H1 (cell line): ENCODE data around the gene KRTAP9-1. TPM values are rescaled to one million over a fixed set of nuclear protein-coding genes. Genes with fewer than 3 reads are reported as not detected.

Source experiments
- CTCF ChIA-PET: fragments of 300-600 bp; sonication (Branson Sonifier 250); formaldehyde crosslinking; loops from one replicate; lab custom pipeline; 2021; ENCODE audit not compliant: partially characterized antibody; lab: Charles Lee
- POLR2A ChIA-PET: fragments of 300-600 bp; sonication (Branson Sonifier 250); formaldehyde crosslinking; loops from one replicate; lab custom pipeline; 2021; ENCODE audit warnings: inconsistent platforms; ENCODE audit not compliant: partially characterized antibody; lab: Charles Lee
- DNase-seq, 2 experiments: peaks; one replicate each; pipeline versions ENCODE4 v3.0.0 to v3.0.0-alpha.2; 2010 to 2022; ENCODE audit warnings: low spot score in 2 of 2, low read depth in 1 of 2, mixed read lengths in 1 of 2
- FAIRE-seq: peaks from 2 replicates; lab custom pipeline; 2011; peaks lifted over from hg19 to GRCh38; lab: Jason Lieb, UNC
- H2AFZ ChIP-seq: 2 replicates; pipeline ENCODE4 v1.8.1; 2012; ENCODE audit warnings: low read length, inconsistent platforms
- H2AK5ac ChIP-seq: 2 replicates; pipeline ENCODE4 v1.6.1; 2013; ENCODE audit warnings: low read depth, low read length
- H2BK120ac ChIP-seq: replicated peaks from 2 replicates; pipeline ENCODE3; 2013; ENCODE audit warnings: low read depth, low read length, inconsistent platforms
- H2BK12ac ChIP-seq: 2 replicates; pipeline ENCODE4 v1.6.1; 2013; ENCODE audit warnings: low read depth, low read length
- H2BK15ac ChIP-seq: 2 replicates; pipeline ENCODE4 v1.6.1; 2013; ENCODE audit warnings: low read length
- H2BK20ac ChIP-seq: 2 replicates; pipeline ENCODE4 v1.6.1; 2013; ENCODE audit warnings: low read length
- H2BK5ac ChIP-seq: 2 replicates; pipeline ENCODE4 v1.6.1; 2013; ENCODE audit warnings: low read depth, low read length
- H3K14ac ChIP-seq: 2 replicates; pipeline ENCODE4 v1.6.1; 2013; ENCODE audit warnings: inconsistent platforms; ENCODE audit not compliant: insufficient read length
- H3K18ac ChIP-seq: 2 replicates; pipeline ENCODE4 v1.6.1; 2013; ENCODE audit warnings: low read length; ENCODE audit errors: extremely low read depth
- H3K23ac ChIP-seq: 2 replicates; pipeline ENCODE4 v1.6.1; 2013; ENCODE audit warnings: inconsistent platforms; ENCODE audit not compliant: insufficient read length
- H3K23me2 ChIP-seq: 2 replicates; pipeline ENCODE4 v1.6.1; 2013; ENCODE audit warnings: low read depth, low read length
- H3K27ac ChIP-seq: 2 replicates; pipeline ENCODE4 v1.6.1; 2011; ENCODE audit warnings: low read depth, low read length, inconsistent platforms
- H3K27me3 ChIP-seq, 4 experiments: replicated peaks in 1 of 4; 1 replicate in 1 of 4; 2 replicates in 3 of 4; pipeline versions ENCODE4 v1.6.1 to v1.8.1; 2011 to 2013; ENCODE audit warnings: low read length in 3 of 4, mild to moderate bottlenecking in 3 of 4, inconsistent platforms in 2 of 4, mixed read lengths in 2 of 4, moderate library complexity in 1 of 4; ENCODE audit not compliant: control insufficient read depth in 3 of 4, insufficient read depth in 3 of 4; ENCODE audit errors: extremely low read depth in 1 of 4
- H3K36me3 ChIP-seq, 4 experiments: 2 replicates each; pipeline versions ENCODE4 v1.6.1 to v1.8.1; 2011 to 2013; ENCODE audit warnings: mild to moderate bottlenecking in 4 of 4, low read length in 3 of 4, moderate library complexity in 2 of 4, control low read depth in 1 of 4, inconsistent platforms in 1 of 4; ENCODE audit not compliant: insufficient read depth in 4 of 4, control insufficient read depth in 2 of 4
- H3K4ac ChIP-seq: replicated peaks from 2 replicates; pipeline ENCODE3; 2013; ENCODE audit warnings: low read length, low read depth, mixed read lengths, inconsistent platforms; ENCODE audit not compliant: insufficient read length
- H3K4me1 ChIP-seq, 4 experiments: replicated peaks in 1 of 4; 1 replicate in 1 of 4; 2 replicates in 3 of 4; pipeline versions ENCODE4 v1.6.1 to v1.8.1; 2011 to 2013; ENCODE audit warnings: low read length in 3 of 4, inconsistent platforms in 2 of 4, mixed read lengths in 1 of 4; ENCODE audit not compliant: insufficient read depth in 4 of 4, control insufficient read depth in 3 of 4
- H3K4me2 ChIP-seq, 2 experiments: 2 replicates each; pipeline versions ENCODE4 v1.6.1 to v1.8.1; 2011 to 2013; ENCODE audit warnings: low read depth in 2 of 2, low read length in 2 of 2, control low read depth in 1 of 2, inconsistent platforms in 1 of 2, mild to moderate bottlenecking in 1 of 2; ENCODE audit not compliant: insufficient read depth in 1 of 2
- H3K4me3 ChIP-seq, 4 experiments: fragments of 200-600, 300-600 bp in 1 of 4; sonication (generic), shearing (Covaris generic), sonication (Bioruptor Twin) in 1 of 4; 2 replicates each; pipeline versions ENCODE4 v1.5.1 to v1.8.1; 2011 to 2016; ENCODE audit warnings: low read length in 4 of 4, low read depth in 3 of 4, control low read depth in 2 of 4, inconsistent platforms in 2 of 4, mild to moderate bottlenecking in 2 of 4, mixed read lengths in 1 of 4, moderate library complexity in 1 of 4; ENCODE audit not compliant: insufficient read depth in 2 of 4; ENCODE audit errors: extremely low read depth in 1 of 4
- H3K56ac ChIP-seq: replicated peaks from 2 replicates; pipeline ENCODE3; 2013; ENCODE audit warnings: low read depth, mild to moderate bottlenecking, mixed read lengths, low read length, inconsistent platforms; ENCODE audit not compliant: insufficient read length
- H3K79me1 ChIP-seq: 2 replicates; pipeline ENCODE4 v1.6.1; 2013; ENCODE audit warnings: low read depth, low read length, control low read depth
- H3K79me2 ChIP-seq, 2 experiments: 2 replicates each; pipeline versions ENCODE4 v1.6.1 to v1.8.1; 2012 to 2013; ENCODE audit warnings: low read length in 2 of 2, mild to moderate bottlenecking in 2 of 2, inconsistent platforms in 1 of 2; ENCODE audit not compliant: insufficient read depth in 2 of 2, control insufficient read depth in 1 of 2
- H3K9ac ChIP-seq, 4 experiments: replicated peaks in 1 of 4; 1 replicate in 1 of 4; 2 replicates in 3 of 4; pipeline versions ENCODE4 v1.6.1 to v1.8.1; 2011 to 2013; ENCODE audit warnings: low read depth in 3 of 4, low read length in 3 of 4, control low read depth in 2 of 4, mild to moderate bottlenecking in 2 of 4, moderate library complexity in 2 of 4, inconsistent platforms in 1 of 4; ENCODE audit errors: extremely low read depth in 1 of 4
- H3K9me3 ChIP-seq, 2 experiments: 2 replicates each; pipeline versions ENCODE4 v1.6.1 to v1.8.1; 2012 to 2013; ENCODE audit warnings: mild to moderate bottlenecking in 2 of 2, moderate library complexity in 2 of 2, control low read depth in 1 of 2, inconsistent platforms in 1 of 2, low read depth in 1 of 2, low read length in 1 of 2, mixed read lengths in 1 of 2; ENCODE audit not compliant: insufficient read depth in 2 of 2
- H4K20me1 ChIP-seq, 2 experiments: replicated peaks in 1 of 2; 2 replicates each; pipeline versions ENCODE3 to v1.8.1; 2011 to 2013; ENCODE audit warnings: inconsistent platforms in 2 of 2, low read length in 2 of 2, mild to moderate bottlenecking in 1 of 2; ENCODE audit not compliant: insufficient read depth in 2 of 2, control insufficient read depth in 1 of 2
- H4K5ac ChIP-seq: 2 replicates; pipeline ENCODE4 v1.6.1; 2013; ENCODE audit warnings: low read length, low read depth, mixed read lengths, inconsistent platforms; ENCODE audit not compliant: insufficient read length
- H4K8ac ChIP-seq: 2 replicates; pipeline ENCODE4 v1.8.0; 2013; ENCODE audit warnings: mild to moderate bottlenecking, moderate library complexity, low read length, inconsistent platforms; ENCODE audit not compliant: insufficient read depth; ENCODE audit errors: extremely low read depth
- H4K91ac ChIP-seq: replicated peaks from 2 replicates; pipeline ENCODE3; 2013; ENCODE audit warnings: low read length, mixed read lengths, inconsistent platforms; ENCODE audit not compliant: insufficient read length
- BRCA1 ChIP-seq: IDR thresholded peaks from 2 replicates; pipeline ENCODE4 v1.6.1; 2012; ENCODE audit warnings: low read depth, low read length, improper control_type of control experiment
- CBX5 ChIP-seq: fragments of 300-800, 300-1000 bp; sonication (generic); IDR thresholded peaks from 2 replicates; pipeline ENCODE4 v1.7.1; 2016; ENCODE audit warnings: antibody characterized with exemption, low read length, low read depth
- CEBPB ChIP-seq: IDR thresholded peaks from 2 replicates; pipeline ENCODE4 v1.6.1; 2012; ENCODE audit warnings: low read depth, low read length
- CHD2 ChIP-seq: IDR thresholded peaks from 2 replicates; pipeline ENCODE4 v1.6.1; 2012; ENCODE audit warnings: low read length, improper control_type of control experiment
- KDM4A ChIP-seq: IDR thresholded peaks from one replicate; pipeline ENCODE4 v1.7.1; 2012; ENCODE audit warnings: low read depth, mild to moderate bottlenecking, moderate library complexity, low read length, inconsistent platforms; ENCODE audit not compliant: severe bottlenecking
- NRF1 ChIP-seq: IDR thresholded peaks from 2 replicates; pipeline ENCODE4 v1.6.1; 2011; ENCODE audit warnings: mild to moderate bottlenecking, low read depth, low read length, improper control_type of control experiment
- POLR2AphosphoS5 ChIP-seq: IDR thresholded peaks from 2 replicates; pipeline ENCODE4 v1.6.1; 2011; ENCODE audit warnings: low read depth, low read length
- POU5F1 ChIP-seq: IDR thresholded peaks from 2 replicates; pipeline ENCODE4 v1.6.1; 2011; ENCODE audit warnings: low read depth, mild to moderate bottlenecking, low read length, moderate library complexity
- RFX5 ChIP-seq: IDR thresholded peaks from 2 replicates; pipeline ENCODE4 v1.6.1; 2011; ENCODE audit warnings: low read depth, low read length, improper control_type of control experiment, borderline replicate concordance
- SAP30 ChIP-seq: fragments of 300-600 bp; sonication (generic); IDR thresholded peaks from 2 replicates; pipeline ENCODE4 v1.7.1; 2012; ENCODE audit warnings: low read length, moderate library complexity, mild to moderate bottlenecking, inconsistent platforms; ENCODE audit not compliant: insufficient read depth, insufficient replicate concordance
- SRF ChIP-seq: IDR thresholded peaks from 2 replicates; pipeline ENCODE4 v1.6.1; 2011; ENCODE audit warnings: mild to moderate bottlenecking, low read depth, low read length, moderate library complexity
- SUZ12 ChIP-seq: fragments of 200-600 bp; sonication (generic); IDR thresholded peaks from 2 replicates; pipeline ENCODE4 v1.6.1; 2012; ENCODE audit warnings: mild to moderate bottlenecking, inconsistent platforms, low read length, moderate library complexity, mixed read lengths
- polyA plus RNA-seq, 7 experiments: library from polyadenylated mRNA; depleted of rRNA in 3 of 7; stranded (reverse) in 5 of 7; unstranded in 2 of 7; fragments of >200 nt in 5 of 7; fragments of 200-250 nt in 2 of 7; gene quantifications; 1 replicate in 5 of 7; 2 replicates in 1 of 7; 4 replicates in 1 of 7; pipeline versions ENCODE4 v1.2.1 to v1.2.3, GENCODE V29; 2011 to 2013; ENCODE audit warnings: missing spikeins in 2 of 7, mixed read lengths in 2 of 7
- total RNA-seq: library from RNA; stranded (reverse); fragmentation: NEBNext Ultra II Directional; extraction: Animal tissue kit (Norgen Biotek cat#: 25700); gene quantifications from 2 replicates; pipeline ENCODE4 v1.2.1, GENCODE V29; 2021

Gene KRTAP9-1
- total and polyA plus RNA-seq, 2 of the 8 experiments (the other 6 are each of a cell fraction or from before 2014, with no cell fraction given): not detected

GRCh38 chr17:41141361-41141760 lies 48.3 kb upstream of the KRTAP9-1 start:
- Histone ChIP-seq H2AFZ (no peak overlapping the region), H3K4ac (no peak overlapping the region), H3K4me1 (no peaks in the 10 kb centered on the region), H4K91ac (no peak overlapping the region), H3K4me2 (no peak overlapping the region), H4K5ac (no peak overlapping the region), H2BK15ac (no peak overlapping the region), H3K79me1 (no peaks in the 10 kb centered on the region), H3K56ac (no peak overlapping the region), H2AK5ac (no peak overlapping the region), H4K20me1 (no peaks in the 10 kb centered on the region), H2BK12ac (no peak overlapping the region), H3K23me2 (no peaks in the 10 kb centered on the region), H3K36me3 (no peaks in the 10 kb centered on the region), H3K79me2 (no peaks in the 10 kb centered on the region), H3K23ac (no peak overlapping the region), H2BK120ac (no peak overlapping the region), H3K4me3 (no peak overlapping the region), H2BK5ac (no peak overlapping the region), H3K18ac (no peak overlapping the region), H4K8ac (no peak overlapping the region), H2BK20ac (no peak overlapping the region), H3K9ac (no peak overlapping the region), H3K9me3 (peaks cover 12% of the 10 kb centered on the region in 2 experiments; a peak in 3 of 4 replicates), H3K27ac (no peak overlapping the region), H3K27me3 (no peaks in the 10 kb centered on the region), H3K14ac (no peak overlapping the region)
- ChIA-PET CTCF (interaction anchor here (1.0 kb wide), 1 partner anchor 8 kb away, joined by 3 read pairs; the partner anchor contains the start of gene KRTAP4-5), POLR2A (interaction anchor here (0.6 kb wide), 1 partner anchor 102 kb away, joined by 4 read pairs; no protein-coding TSS in a partner anchor)
- TF ChIP-seq NRF1: no peak
- no peak for TF ChIP-seq CHD2
- no peak for TF ChIP-seq KDM4A
- TF ChIP-seq SUZ12: no peak
- TF ChIP-seq POLR2AphosphoS5: no peak
- TF ChIP-seq CEBPB: no peak
- TF ChIP-seq BRCA1: no peak
- TF ChIP-seq SRF: no peak
- TF ChIP-seq CBX5: no peak
- TF ChIP-seq RFX5: no peak
- no peak for TF ChIP-seq POU5F1
- TF ChIP-seq SAP30: no peak
- FAIRE-seq (no peak), DNase-seq (no peak)
